NCI-H1092 treated with DMSO at 0.1 percent for 48 hours (cell line): ENCODE measurements around the gene ATP10A.
"Not testable (repeated sequence)": the region's sequence is repeated elsewhere in the genome, so short reads cannot be mapped to it uniquely, and the experiment has no call there.

Experiments
- DNase-seq: peaks from one replicate; lab custom pipeline; 2025; lab: John Stamatoyannopoulos, UW

ATP10A gene

GRCh38 chr15:25882466-25882865 is 19.3 kb upstream of the ATP10A start:
- DNase-seq: no peak

DNA sequence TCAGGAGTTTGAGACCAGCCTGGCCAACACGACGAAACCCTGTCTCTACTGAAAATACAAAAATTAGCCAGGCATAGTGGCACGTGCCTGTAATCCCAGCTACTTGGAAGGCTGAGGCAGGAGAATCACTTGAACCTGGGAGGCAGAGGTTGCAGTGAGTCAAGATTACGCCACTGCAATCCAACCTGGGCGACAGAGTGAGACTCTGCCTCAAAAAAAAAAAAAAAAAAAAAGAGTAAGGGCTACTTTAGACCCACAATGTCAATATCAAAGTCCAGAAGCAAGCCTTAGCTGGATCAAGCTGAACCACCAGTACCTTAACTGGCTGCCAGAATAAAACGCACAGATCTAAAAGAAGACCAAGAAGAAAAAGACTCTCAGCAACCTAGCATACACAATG is 17.8 kb upstream of the ATP10A start:
- not testable (repeated sequence) for DNase-seq

- DNase-seq: no peak
Measured at GRCh38 chr15:25880411-25880810, 17.3 kb upstream of the ATP10A start.

DNA sequence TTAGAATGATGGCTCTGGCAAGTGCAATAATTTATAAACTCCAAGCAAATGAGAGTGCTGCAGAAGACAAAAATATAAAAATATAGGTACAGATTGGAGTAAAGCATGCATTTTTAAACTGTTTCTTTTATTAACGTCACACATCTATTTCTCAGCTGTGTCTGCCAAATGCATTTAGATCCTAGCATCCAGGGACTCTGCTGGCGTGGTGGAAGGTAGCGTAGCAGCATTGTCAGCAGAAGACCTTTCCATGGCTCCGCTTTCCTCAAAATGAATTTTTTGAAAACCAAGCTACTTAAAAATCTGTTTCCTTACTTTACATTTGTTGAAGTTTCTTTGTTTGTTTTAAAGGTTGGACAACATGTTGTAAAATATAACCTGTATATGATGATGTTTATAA is 16.3 kb upstream of the ATP10A start:
- no peak for DNase-seq

DNA sequence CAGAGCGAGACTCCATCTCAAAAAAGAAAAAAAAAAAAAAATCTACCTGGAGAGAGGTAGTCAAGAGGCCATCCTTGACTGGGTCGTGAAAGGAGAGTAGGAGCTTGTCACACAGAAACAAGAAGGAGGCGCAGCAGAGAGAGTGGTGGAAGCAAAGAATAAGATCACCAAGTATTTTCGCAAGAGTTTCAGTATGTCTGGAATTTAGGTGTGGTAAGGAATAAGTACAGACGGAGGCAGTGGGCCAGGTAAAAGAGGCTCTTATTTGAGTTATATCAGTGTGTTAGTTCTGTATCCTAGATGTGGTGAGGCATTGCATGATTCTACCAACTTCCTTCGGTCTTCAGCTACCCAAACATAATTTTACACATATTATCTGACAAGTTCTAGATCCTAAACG is 14.6 kb upstream of the ATP10A start:
- no peak for DNase-seq

GRCh38 chr15:25876231-25877140 is 13.4 kb upstream of the ATP10A start:
- no peak for DNase-seq

DNA sequence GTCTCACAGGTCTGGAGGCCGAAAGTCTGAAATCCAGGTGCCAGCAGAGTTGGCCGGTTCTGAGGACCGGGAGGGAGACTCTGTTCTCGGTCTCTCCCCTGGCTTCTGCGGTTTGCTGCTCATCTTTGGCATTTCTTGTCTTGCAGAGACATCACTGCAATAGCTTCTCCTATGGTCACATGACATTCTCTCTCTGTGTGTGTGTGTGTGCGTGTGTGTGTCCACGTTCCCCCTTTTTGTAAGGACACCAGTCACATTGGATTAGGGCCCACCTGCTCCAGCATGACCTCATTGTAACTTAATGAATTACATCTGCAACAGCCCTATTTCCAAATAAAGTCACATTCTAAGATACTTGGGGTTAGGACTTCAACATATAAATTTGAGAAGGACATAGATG is 12.4 kb upstream of the ATP10A start:
- DNase-seq: no peak

GRCh38 chr15:25874379-25874778 is 11.3 kb upstream of the ATP10A start:
- no peak for DNase-seq

- no peak for DNase-seq
Measured at GRCh38 chr15:25871403-25871802, 8.3 kb upstream of the ATP10A start.

GRCh38 chr15:25870938-25871337 is 7.8 kb upstream of the ATP10A start:
- no peak for DNase-seq

DNA sequence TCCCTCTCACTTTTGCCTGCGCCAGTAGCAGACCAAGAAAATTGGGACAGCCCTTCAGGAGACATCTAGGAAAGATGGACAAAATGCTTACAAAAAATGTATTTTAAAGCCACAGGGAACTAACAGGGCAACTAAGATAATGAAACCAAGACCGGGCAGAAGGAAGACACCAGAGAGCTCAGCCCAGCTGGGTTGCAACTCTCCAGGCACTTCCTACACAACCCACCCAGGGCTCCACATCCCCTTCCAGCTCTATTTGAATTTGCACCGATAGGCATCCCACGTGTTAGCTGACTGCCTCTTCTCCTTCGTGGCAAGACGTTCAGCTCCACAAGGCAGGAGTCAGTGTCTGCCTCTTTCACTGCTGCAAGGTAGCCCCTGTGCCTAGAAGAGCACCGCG is 6.6 kb upstream of the ATP10A start:
- DNase-seq: no peak

GRCh38 chr15:25866874-25867273 is 3.7 kb upstream of the ATP10A start:
- DNase-seq: no peak

DNA sequence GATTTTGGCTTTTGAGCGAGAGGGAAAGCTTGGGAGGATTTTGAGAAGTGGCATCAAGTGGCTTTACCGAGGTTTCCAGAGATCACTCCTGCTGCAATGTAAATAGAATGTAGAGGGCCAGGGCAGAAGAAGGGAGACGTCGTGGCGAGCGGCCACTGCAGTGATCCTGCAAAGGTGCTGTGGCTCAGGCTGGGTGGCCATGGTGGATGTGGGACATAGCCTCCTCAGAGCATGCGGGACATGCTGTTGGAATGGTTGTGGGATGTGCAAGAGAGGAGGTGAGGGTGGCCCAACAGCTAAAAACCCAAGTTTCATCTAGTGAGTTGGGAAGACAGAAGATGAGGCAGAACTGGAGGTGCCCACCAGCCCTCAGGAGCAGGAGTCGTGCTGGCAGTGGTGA is 3.1 kb upstream of the ATP10A start:
- no peak for DNase-seq

DNA sequence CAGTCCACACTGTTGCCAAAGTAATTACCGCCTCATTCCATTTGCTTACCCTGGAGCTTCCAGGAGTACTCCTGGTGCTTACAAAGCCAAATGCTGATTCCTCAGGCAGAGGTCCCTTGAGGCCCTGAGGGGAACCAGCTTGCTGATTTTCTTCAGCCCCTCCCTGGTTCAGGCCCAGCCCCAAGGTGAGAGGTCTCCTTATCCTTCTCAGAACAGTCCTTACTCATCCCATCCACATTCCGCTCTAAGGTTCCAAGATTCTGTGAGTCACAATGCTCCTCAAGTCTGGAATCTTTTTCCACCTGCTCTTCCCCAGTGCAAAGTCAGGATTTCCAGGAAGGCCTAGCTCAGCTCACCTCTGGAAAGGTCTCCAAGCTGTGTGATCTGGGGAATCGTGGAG is 1.8 kb upstream of the ATP10A start:
- DNase-seq: no peak

GRCh38 chr15:25863968-25864580 is 947 bp upstream of the ATP10A start:
- DNase-seq: no peak

GRCh38 chr15:25862472-25863110 is 536 bp downstream of the ATP10A start:
- DNase-seq: no peak

GRCh38 chr15:25862071-25862471 is 1.1 kb downstream of the ATP10A start:
- no peak for DNase-seq

DNA sequence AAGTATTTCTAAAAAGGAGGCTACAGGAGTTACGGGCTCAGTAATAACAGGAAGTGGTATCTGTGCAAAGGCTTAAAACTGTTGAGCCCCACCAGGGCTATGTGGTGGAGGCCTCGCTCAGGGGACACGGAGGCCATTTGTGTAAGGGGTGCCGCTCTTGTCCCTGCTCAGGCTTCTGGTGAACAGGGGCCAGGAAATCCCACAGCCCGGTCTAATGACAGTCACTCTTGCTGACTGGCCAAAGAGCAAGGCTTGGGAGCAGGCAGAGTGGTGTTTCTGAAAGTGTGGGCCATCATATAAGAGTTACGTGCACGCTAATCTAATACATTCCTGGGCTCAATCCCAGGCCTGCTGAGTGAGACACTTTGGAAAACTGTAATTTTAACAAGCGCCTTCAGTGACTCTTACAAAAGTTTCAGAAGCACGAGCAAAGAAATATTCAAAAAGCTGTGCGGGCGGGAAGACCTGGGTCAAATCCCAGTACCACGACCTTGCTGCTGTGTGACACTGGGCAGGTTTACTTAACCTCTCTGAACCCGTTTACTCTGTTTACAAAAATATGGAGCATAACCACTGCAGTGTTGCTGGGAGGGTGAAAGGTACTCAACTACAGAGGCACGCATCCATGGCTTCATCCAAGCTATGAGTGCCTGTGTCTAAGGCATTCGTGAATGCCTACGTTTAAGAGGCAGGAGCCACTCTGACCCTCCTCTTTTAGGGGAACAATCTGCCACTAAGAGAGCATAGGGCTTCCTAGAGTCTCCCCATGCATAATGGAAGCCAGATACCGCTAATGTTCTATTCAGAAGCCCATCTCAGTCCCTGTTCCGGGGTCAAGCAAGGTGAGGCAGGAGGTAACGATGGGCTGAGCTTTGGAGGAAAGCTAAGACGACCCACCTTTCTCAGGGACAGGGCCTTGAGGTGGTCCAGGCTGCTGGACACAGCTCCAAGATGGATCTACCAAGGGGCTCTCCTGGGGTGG is 2.0 kb downstream of the ATP10A start:
- DNase-seq: no peak

DNA sequence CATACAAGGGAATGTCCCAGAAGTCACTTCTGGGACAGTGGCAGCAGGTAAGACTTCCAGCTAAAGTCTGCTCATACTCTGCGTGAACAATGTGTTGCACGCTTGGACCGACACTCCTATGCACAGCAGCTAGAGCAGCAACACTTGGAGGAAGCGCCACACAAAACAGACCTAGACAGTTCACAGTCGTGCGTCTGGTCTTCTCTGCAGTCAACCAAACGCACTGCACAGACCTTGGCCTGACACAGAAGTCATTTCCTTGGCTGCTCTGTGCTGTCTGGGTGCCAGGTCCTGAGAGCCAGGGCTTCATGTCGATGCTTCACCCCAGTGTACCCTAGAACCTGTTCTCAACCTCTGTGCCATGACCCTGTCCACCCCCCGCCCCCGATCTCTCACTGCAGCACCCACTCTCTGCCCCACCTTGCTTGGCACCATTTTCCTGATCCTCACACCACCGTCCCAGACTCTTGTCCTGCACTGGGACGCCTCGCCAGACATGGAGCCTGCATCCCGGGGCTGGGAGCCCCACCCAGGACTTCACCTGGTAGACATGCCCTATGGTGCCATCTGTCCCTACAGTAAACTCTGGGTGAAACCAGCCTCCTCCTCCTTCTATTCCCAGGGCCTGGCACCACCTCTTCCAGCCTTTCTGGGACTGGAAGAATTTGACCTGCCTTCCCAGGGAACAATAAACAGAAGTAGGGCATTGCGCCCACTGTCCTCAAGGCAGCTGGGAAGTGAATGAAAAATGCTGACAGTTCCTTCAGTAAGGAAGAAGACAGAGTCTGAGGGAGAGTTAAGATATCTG is 3.1 kb downstream of the ATP10A start:
- DNase-seq: no peak

GRCh38 chr15:25858952-25859760 is 4.0 kb downstream of the ATP10A start:
- DNase-seq: no peak
